ENCODE data around the gene FAM222A.

DNA sequence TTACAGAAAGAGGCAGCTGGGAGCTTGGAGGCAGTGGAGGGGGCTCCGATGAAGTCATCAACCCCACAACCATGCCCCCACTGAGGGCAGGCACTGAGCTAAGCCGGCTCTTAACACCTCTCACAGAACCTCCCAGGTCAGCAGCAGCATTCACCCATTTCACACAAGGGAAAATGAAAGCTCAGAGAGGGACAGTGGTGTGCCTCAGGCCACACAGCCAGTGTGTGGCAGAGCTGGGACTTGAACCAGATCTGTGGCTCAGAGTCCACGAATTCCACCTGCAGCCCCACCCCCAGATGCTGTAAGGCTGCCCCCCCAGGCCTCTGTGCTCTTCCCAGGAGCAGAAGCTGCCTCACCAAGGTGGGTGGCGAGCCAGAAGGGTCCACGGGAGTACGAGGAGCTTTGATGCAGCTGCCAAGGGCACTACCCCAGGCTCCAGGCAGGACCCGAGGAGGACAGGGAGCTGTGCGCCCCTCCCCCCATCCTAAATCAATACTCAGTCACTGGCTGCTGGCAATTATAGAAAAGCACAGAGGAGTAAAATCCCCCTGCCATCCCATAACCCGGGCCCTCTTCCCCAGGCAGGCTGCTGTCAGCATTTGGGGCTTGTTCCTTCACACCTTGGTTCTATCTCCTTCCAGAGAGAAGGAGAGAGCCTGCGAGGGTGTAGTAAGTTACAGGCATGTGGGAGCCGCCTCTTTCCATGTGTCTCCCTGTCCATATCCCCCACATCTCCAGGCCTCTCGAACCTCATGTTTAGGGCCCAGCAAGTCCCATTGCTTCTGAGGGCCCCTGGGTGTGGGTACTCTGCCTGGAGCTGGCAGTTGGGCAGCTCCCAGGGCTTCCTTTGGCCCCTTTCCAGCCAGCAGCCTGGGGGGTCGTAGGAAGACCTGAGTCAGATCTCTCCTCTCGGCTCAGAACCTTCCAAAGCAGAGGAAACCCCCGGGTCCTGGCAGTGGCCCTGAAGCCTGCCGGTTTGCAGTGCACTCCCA is 47.6 kb downstream of the FAM222A start:
- TF ChIP-seq, protein P1, sequence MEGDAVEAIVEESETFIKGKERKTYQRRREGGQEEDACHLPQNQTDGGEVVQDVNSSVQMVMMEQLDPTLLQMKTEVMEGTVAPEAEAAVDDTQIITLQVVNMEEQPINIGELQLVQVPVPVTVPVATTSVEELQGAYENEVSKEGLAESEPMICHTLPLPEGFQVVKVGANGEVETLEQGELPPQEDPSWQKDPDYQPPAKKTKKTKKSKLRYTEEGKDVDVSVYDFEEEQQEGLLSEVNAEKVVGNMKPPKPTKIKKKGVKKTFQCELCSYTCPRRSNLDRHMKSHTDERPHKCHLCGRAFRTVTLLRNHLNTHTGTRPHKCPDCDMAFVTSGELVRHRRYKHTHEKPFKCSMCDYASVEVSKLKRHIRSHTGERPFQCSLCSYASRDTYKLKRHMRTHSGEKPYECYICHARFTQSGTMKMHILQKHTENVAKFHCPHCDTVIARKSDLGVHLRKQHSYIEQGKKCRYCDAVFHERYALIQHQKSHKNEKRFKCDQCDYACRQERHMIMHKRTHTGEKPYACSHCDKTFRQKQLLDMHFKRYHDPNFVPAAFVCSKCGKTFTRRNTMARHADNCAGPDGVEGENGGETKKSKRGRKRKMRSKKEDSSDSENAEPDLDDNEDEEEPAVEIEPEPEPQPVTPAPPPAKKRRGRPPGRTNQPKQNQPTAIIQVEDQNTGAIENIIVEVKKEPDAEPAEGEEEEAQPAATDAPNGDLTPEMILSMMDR (IDR thresholded peaks at IDR 0.05) = no peak
- TF ChIP-seq POLR2A (IDR thresholded peaks at IDR 0.05) (no peak), EP300 (IDR thresholded peaks at IDR 0.05; ENCODE audit: low read depth) (no peak), POLR2AphosphoS5 (IDR thresholded peaks at IDR 0.05) (no peak)
